OCI-LY3 (cell line): Measurements from ENCODE around the gene TECPR2.

ENCODE experiments used
- CTCF ChIP-seq: fragments of 200-600, 300-600 bp; sonication (generic); IDR thresholded peaks from 2 replicates; pipeline ENCODE4 v1.5.1; 2014; ENCODE audit warnings: antibody characterized with exemption, low read length, low read depth
- EZH2phosphoT487 ChIP-seq: fragments of 200-600 bp; shearing (Covaris generic); IDR thresholded peaks from 2 replicates; pipeline ENCODE4 v1.6.1; 2018; ENCODE audit warnings: antibody characterized with exemption, mixed run types, low read depth

GRCh38 chr14:102514987-102515733, 152.4 kb downstream of the TECPR2 start:
- TF ChIP-seq CTCF (no peak), EZH2phosphoT487 (no peak)
